Measurements from ENCODE around the gene NQO2. TPM values are rescaled to one million over a fixed set of nuclear protein-coding genes. Genes with fewer than 3 reads are reported as not detected.
A peak's percentile ranks its signal among the peaks of the same experiment; 100 is the strongest.

Gene NQO2
- total and polyA plus RNA-seq, 2 of the 13 experiments (the other 11 are each of a cell fraction or from before 2014, with no cell fraction given): 32.2 to 56.5 TPM

DNA sequence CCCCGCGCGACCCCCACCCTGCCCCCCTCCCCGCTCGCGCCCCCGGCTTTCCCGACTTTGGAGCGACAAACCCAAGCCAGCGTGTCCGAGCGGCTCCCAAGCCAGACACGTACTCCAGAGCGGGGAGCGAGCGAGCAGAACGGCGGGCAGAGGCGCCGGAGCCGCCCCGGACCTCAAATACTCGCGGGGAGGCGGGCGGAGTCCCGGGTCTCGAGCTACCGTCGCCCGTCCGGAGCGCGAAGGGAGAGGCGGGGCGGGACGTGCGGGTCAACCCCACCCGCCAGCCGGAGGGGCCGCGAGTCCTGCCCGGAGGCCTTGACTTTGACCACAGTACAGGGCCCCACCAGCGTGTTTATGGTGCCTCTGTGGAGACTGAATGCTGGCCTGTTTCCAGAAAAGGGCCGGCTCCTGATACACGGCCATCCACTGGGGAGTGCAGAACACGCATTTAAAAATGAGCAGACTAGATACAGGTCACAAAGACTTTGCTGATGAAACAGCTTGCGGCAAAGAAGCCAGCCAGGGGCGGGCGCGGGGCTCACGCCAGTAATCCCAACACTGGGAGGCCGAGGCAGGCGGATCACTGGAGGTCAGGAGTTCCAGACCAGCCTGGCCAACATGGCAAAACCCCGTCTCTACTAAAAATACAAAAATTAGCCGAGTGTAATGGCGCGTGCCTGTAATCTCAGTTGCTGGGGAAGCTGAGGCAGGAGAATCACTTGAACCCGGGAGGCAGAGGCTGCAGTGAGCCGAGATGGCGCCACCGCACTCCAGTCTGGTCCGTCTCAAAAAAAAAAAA is 28.1 kb upstream of the NQO2 start, which contains the start of gene SERPINB6 (continued):
- TF ChIP-seq RFX1 (IDR thresholded peaks at IDR 0.05) (no peak), THAP11 (CRISPR knock-in tag; IDR thresholded peaks at IDR 0.05) (no peak), MIER2 (CRISPR knock-in tag; IDR thresholded peaks at IDR 0.05) (no peak; the same call in 1 of the 2 replicates), ZNF564 (CRISPR knock-in tag; IDR thresholded peaks at IDR 0.05) (peak; percentile 30), ZSCAN25 (CRISPR knock-in tag; IDR thresholded peaks at IDR 0.05) (peak; percentile 83), HMG20A (CRISPR knock-in tag; IDR thresholded peaks at IDR 0.05; ENCODE audit: borderline replicate concordance) (no peak; the same call in 1 of the 2 replicates), ZNF160 (CRISPR knock-in tag; IDR thresholded peaks at IDR 0.05) (peak; percentile 45; the same call in 1 of the 2 replicates), ZNF143 (CRISPR knock-in tag; IDR thresholded peaks at IDR 0.05) (0 out of 2 replicates have a peak, but pooled peaks have one; percentile 26), MEIS1 (CRISPR knock-in tag; IDR thresholded peaks at IDR 0.05; ENCODE audit: borderline replicate concordance) (peak; percentile 86), ATM (IDR thresholded peaks at IDR 0.05; ENCODE audit: borderline replicate concordance) (no peak), MBD4 (IDR thresholded peaks at IDR 0.05; ENCODE audit: borderline replicate concordance, low read length) (no peak), CCAR2 (optimal IDR thresholded peaks at IDR 0.05; ENCODE audit: low read depth, low read length) (no peak), SNAI1 (CRISPR knock-in tag; IDR thresholded peaks at IDR 0.05; ENCODE audit: borderline replicate concordance) (no peak), STAT5B (CRISPR knock-in tag; IDR thresholded peaks at IDR 0.05) (no peak), ATF7-NPFF (CRISPR knock-in tag; IDR thresholded peaks at IDR 0.05; ENCODE audit: low read depth) (no peak; the same call in none of the 2 replicates), AKAP8 (CRISPR knock-in tag; IDR thresholded peaks at IDR 0.05) (peak; percentile 61), ETV6 (CRISPR knock-in tag; conservative IDR thresholded peaks at IDR 0.05) (peak; percentile 69; the same call in 1 of the 2 replicates), ZNF10 (CRISPR knock-in tag; IDR thresholded peaks at IDR 0.05; ENCODE audit: borderline replicate concordance, low read depth) (no peak)
- TF ChIP-seq, protein P1, sequence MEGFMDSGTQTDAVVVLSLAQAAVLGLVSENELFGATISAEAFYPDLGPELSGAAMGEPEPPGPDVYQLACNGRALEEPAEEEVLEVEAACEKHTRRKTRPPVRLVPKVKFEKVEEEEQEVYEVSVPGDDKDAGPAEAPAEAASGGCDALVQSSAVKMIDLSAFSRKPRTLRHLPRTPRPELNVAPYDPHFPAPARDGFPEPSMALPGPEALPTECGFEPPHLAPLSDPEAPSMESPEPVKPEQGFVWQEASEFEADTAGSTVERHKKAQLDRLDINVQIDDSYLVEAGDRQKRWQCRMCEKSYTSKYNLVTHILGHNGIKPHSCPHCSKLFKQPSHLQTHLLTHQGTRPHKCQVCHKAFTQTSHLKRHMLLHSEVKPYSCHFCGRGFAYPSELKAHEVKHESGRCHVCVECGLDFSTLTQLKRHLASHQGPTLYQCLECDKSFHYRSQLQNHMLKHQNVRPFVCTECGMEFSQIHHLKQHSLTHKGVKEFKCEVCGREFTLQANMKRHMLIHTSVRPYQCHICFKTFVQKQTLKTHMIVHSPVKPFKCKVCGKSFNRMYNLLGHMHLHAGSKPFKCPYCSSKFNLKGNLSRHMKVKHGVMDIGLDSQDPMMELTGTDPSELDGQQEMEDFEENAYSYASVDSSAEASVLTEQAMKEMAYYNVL (CRISPR knock-in tag; IDR thresholded peaks at IDR 0.05; ENCODE audit: borderline replicate concordance): no peak; the same call in 1 of the 2 replicates
- TF ChIP-seq, protein P2, sequence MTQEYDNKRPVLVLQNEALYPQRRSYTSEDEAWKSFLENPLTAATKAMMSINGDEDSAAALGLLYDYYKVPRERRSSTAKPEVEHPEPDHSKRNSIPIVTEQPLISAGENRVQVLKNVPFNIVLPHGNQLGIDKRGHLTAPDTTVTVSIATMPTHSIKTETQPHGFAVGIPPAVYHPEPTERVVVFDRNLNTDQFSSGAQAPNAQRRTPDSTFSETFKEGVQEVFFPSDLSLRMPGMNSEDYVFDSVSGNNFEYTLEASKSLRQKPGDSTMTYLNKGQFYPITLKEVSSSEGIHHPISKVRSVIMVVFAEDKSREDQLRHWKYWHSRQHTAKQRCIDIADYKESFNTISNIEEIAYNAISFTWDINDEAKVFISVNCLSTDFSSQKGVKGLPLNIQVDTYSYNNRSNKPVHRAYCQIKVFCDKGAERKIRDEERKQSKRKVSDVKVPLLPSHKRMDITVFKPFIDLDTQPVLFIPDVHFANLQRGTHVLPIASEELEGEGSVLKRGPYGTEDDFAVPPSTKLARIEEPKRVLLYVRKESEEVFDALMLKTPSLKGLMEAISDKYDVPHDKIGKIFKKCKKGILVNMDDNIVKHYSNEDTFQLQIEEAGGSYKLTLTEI (CRISPR knock-in tag; conservative IDR thresholded peaks at IDR 0.05): no peak
- TF ChIP-seq, protein P3, sequence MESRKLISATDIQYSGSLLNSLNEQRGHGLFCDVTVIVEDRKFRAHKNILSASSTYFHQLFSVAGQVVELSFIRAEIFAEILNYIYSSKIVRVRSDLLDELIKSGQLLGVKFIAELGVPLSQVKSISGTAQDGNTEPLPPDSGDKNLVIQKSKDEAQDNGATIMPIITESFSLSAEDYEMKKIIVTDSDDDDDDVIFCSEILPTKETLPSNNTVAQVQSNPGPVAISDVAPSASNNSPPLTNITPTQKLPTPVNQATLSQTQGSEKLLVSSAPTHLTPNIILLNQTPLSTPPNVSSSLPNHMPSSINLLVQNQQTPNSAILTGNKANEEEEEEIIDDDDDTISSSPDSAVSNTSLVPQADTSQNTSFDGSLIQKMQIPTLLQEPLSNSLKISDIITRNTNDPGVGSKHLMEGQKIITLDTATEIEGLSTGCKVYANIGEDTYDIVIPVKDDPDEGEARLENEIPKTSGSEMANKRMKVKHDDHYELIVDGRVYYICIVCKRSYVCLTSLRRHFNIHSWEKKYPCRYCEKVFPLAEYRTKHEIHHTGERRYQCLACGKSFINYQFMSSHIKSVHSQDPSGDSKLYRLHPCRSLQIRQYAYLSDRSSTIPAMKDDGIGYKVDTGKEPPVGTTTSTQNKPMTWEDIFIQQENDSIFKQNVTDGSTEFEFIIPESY (CRISPR knock-in tag; IDR thresholded peaks at IDR 0.05): no peak
- TF ChIP-seq, protein P4, sequence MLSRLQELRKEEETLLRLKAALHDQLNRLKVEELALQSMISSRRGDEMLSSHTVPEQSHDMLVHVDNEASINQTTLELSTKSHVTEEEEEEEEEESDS (CRISPR knock-in tag; IDR thresholded peaks at IDR 0.05; ENCODE audit: borderline replicate concordance): no peak
